Measurements from ENCODE around the gene KAZN. TPM values are rescaled to one million over a fixed set of nuclear protein-coding genes. Genes with fewer than 3 reads are reported as not detected.

The KAZN gene
- total and polyA plus RNA-seq, 2 of the 8 experiments (the other 6 are each of a cell fraction or from before 2014, with no cell fraction given), result 3.7 to 11.8 TPM

GRCh38 chr1:14660801-14661200 lies 62.3 kb downstream of the KAZN start:
- H4K5ac ChIP-seq (ENCODE audit: insufficient read length, low read depth, low read length), result no peak overlapping the region
- no peak overlapping the region for H3K56ac ChIP-seq (replicated peaks; ENCODE audit: insufficient read length, low read depth, low read length)
- H3K18ac ChIP-seq (ENCODE audit: extremely low read depth, low read length), result no peak overlapping the region
- H3K9me3 ChIP-seq (ENCODE audit: insufficient read depth in 2 of 2, low read depth in 1 of 2, low read length in 1 of 2), result no peaks in the 10 kb centered on the region
- no peak overlapping the region for H3K4ac ChIP-seq (replicated peaks; ENCODE audit: insufficient read length, low read depth, low read length)
- no peak overlapping the region for H2BK120ac ChIP-seq (replicated peaks; ENCODE audit: low read depth, low read length)
- no peaks in the 10 kb centered on the region; the same call in 1 of the 2 replicates for H3K23me2 ChIP-seq (ENCODE audit: low read depth, low read length)
- DNase-seq (ENCODE audit: low read depth in 1 of 2, low spot score in 2 of 2) (no peak), FAIRE-seq (no peak)
- H3K36me3 ChIP-seq (ENCODE audit: control insufficient read depth in 2 of 4, insufficient read depth in 4 of 4, low read length in 3 of 4), result no peaks in the 10 kb centered on the region
- ChIA-PET POLR2A (ENCODE audit: partially characterized antibody) (no interaction called here), CTCF (ENCODE audit: partially characterized antibody) (interaction anchor here (0.7 to 1.1 kb wide), 2 partner anchors 47 to 118 kb away, joined by 3 read pairs; no protein-coding TSS in a partner anchor)
- WGBS, 2 experiments (ENCODE audit: extremely low coverage in 1 of 2, insufficient coverage in 1 of 2, insufficient read length in 1 of 2, insufficient replicate concordance in 2 of 2, low coverage in 1 of 2, low lambda C conversion rate in 2 of 2, missing lambda C conversion rate in 1 of 2), result 92% methylated on average over 8 of the region's 8 CpGs; no CpG with 5 or more reads in 1 of the 2 experiments
- no peak overlapping the region for H3K9ac ChIP-seq (replicated peaks in 1 of 4; ENCODE audit: extremely low read depth in 1 of 4, low read depth in 3 of 4, low read length in 3 of 4)
- H3K79me2 ChIP-seq (ENCODE audit: control insufficient read depth in 1 of 2, insufficient read depth in 2 of 2, low read length in 2 of 2), result no peaks in the 10 kb centered on the region
- H2BK15ac ChIP-seq (ENCODE audit: low read length), result no peak overlapping the region
- no peak overlapping the region for H3K23ac ChIP-seq (ENCODE audit: insufficient read length)
- no peak overlapping the region for H4K8ac ChIP-seq (ENCODE audit: extremely low read depth, insufficient read depth, low read length)
- H3K4me1 ChIP-seq (replicated peaks in 1 of 4; ENCODE audit: control insufficient read depth in 3 of 4, insufficient read depth in 4 of 4, low read length in 3 of 4), result 0 out of 7 replicates have a peak, but pooled peaks cover 0 to 3% (median 2%) of the 10 kb centered on the region in 4 experiments
- H2AFZ ChIP-seq (ENCODE audit: low read length), result no peak overlapping the region
- no peak overlapping the region for H3K27ac ChIP-seq (ENCODE audit: low read depth, low read length)
- no peaks in the 10 kb centered on the region for H4K20me1 ChIP-seq (replicated peaks in 1 of 2; ENCODE audit: control insufficient read depth in 1 of 2, insufficient read depth in 2 of 2, low read length in 2 of 2)
- H3K4me3 ChIP-seq (ENCODE audit: extremely low read depth in 1 of 4, insufficient read depth in 2 of 4, low read depth in 3 of 4, low read length in 4 of 4), result no peak overlapping the region
- no peak overlapping the region for H3K14ac ChIP-seq (ENCODE audit: insufficient read length)
- no peak overlapping the region for H2AK5ac ChIP-seq (ENCODE audit: low read depth, low read length)
- H2BK20ac ChIP-seq (ENCODE audit: low read length), result no peak overlapping the region
- no peak overlapping the region for H3K4me2 ChIP-seq (ENCODE audit: insufficient read depth in 1 of 2, low read depth in 2 of 2, low read length in 2 of 2)
- H3K79me1 ChIP-seq (ENCODE audit: low read depth, low read length), result no peaks in the 10 kb centered on the region
- H3K27me3 ChIP-seq (replicated peaks in 1 of 4; ENCODE audit: control insufficient read depth in 3 of 4, extremely low read depth in 1 of 4, insufficient read depth in 3 of 4, low read length in 3 of 4), result no peaks in the 10 kb centered on the region
- no peak overlapping the region for H4K91ac ChIP-seq (replicated peaks; ENCODE audit: insufficient read length, low read length)
- no peak overlapping the region for H2BK5ac ChIP-seq (ENCODE audit: low read depth, low read length)
- no peak overlapping the region for H2BK12ac ChIP-seq (ENCODE audit: low read depth, low read length)
- TF ChIP-seq NRF1 (IDR thresholded peaks at IDR 0.05; ENCODE audit: low read depth, low read length), result no peak
